Common myeloid progenitor, CD34-positive (primary cell): ENCODE data around the gene SUCNR1.
"Not testable (repeated sequence)": the region's sequence is repeated elsewhere in the genome, so short reads cannot be mapped to it uniquely, and the experiment has no call there.

Experiments
- CTCF ChIA-PET: fragments of 350-600 bp; sonication (Branson Sonifier 250); formaldehyde crosslinking; loops from one replicate; lab custom pipeline; 2021; ENCODE audit warnings: antibody characterized with exemption; lab: Charles Lee
- POLR2A ChIA-PET: fragments of 350-600 bp; sonication (Branson Sonifier 250); formaldehyde crosslinking; loops from one replicate; lab custom pipeline; 2021; ENCODE audit warnings: antibody characterized with exemption; lab: Charles Lee
- DNase-seq, 3 donors: peaks; one replicate each; pipeline versions ENCODE4 v3.0.0 to v3.0.0-alpha.2; 2013
- H3K27ac ChIP-seq, 2 experiments: 1 replicate in 1 of 2; 2 replicates in 1 of 2; pipeline ENCODE4 v1.7.0; 2013; ENCODE audit warnings: inconsistent platforms in 2 of 2, low read length in 2 of 2, mild to moderate bottlenecking in 2 of 2, low read depth in 1 of 2, moderate library complexity in 1 of 2; ENCODE audit not compliant: severe bottlenecking in 2 of 2, insufficient read depth in 1 of 2, poor library complexity in 1 of 2
- H3K27me3 ChIP-seq, 5 experiments: replicated peaks in 2 of 5; 1 replicate in 3 of 5; 2 replicates in 2 of 5; pipeline versions ENCODE4 v1.6.1 to v1.7.0; 2013; ENCODE audit warnings: low read length in 4 of 5, mild to moderate bottlenecking in 2 of 5, moderate library complexity in 2 of 5, inconsistent platforms in 1 of 5; ENCODE audit not compliant: insufficient read depth in 5 of 5, control insufficient read depth in 4 of 5
- H3K36me3 ChIP-seq, 4 experiments: 1 replicate in 2 of 4; 2 replicates in 2 of 4; pipeline versions ENCODE4 v1.6.1 to v1.7.0; 2013; ENCODE audit warnings: low read length in 3 of 4, control low read depth in 1 of 4, mild to moderate bottlenecking in 1 of 4; ENCODE audit not compliant: control insufficient read depth in 4 of 4, insufficient read depth in 4 of 4
- H3K4me1 ChIP-seq, 4 experiments: 1 replicate in 3 of 4; 2 replicates in 1 of 4; pipeline versions ENCODE4 v1.6.1 to v1.7.1; 2013; ENCODE audit warnings: low read length in 3 of 4, mild to moderate bottlenecking in 3 of 4, control low read depth in 1 of 4, inconsistent platforms in 1 of 4, moderate library complexity in 1 of 4; ENCODE audit not compliant: control insufficient read depth in 4 of 4, insufficient read depth in 4 of 4; ENCODE audit errors: control extremely low read depth in 1 of 4
- H3K4me3 ChIP-seq, 7 experiments: 1 replicate in 4 of 7; 2 replicates in 3 of 7; pipeline versions ENCODE4 v1.5.1 to v1.7.0; 2013; ENCODE audit warnings: mild to moderate bottlenecking in 7 of 7, low read length in 6 of 7, moderate library complexity in 6 of 7, inconsistent platforms in 2 of 7, low read depth in 2 of 7, control low read depth in 1 of 7; ENCODE audit not compliant: insufficient read depth in 4 of 7, control insufficient read depth in 1 of 7; ENCODE audit errors: extremely low read depth in 1 of 7
- H3K9me3 ChIP-seq, 5 experiments: 1 replicate in 4 of 5; 2 replicates in 1 of 5; pipeline versions ENCODE4 v1.6.1 to v1.7.1; 2013; ENCODE audit warnings: low read length in 4 of 5, mild to moderate bottlenecking in 2 of 5, inconsistent platforms in 1 of 5, low read depth in 1 of 5, moderate library complexity in 1 of 5; ENCODE audit not compliant: control insufficient read depth in 4 of 5, insufficient read depth in 2 of 5; ENCODE audit errors: control extremely low read depth in 1 of 5
- WGBS: methylation state at CpG from one replicate; pipeline ENCODE4 v1.1.5; 2013; ENCODE audit not compliant: insufficient coverage; 5-methylcytosine and 5-hydroxymethylcytosine counted together

Gene SUCNR1

DNA sequence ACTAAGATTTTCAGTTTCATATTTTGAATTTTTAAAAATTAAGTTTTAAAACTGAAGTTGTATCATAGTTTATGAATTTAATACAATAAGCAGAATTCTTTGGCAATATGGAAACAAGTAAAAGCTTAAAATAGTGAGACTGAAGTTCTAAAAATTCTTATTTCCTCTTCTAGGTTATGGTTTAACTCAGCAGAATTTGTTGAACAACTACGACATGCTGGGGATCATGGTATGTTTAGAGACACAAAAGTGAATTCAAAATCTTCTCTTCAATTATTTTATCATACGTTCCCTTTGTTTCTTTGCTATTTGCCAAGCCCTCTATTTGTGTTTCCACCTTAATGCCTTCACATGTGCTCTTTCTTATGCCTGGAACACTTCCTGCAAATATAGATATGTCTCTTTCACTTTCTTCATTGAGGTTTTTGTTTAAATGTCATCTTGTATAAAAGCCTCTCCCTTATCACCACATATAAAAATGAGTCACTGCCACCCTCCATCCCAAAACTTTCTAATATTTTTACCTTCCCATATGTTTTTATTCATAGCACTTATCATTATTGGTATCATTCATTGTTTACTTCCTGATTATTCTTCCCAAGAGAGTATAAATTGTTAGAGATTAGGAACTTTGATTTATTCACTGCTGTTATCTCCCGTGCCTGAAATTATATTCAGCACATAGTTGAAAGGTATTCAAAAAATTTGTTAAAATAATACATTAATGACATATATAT is 6.4 kb downstream of the SUCNR1 start:
- DNase-seq: peak in 1 of 3 donors; percentile 38
- Histone ChIP-seq H3K27ac (no peak overlapping the region), H3K9me3 (peaks cover 0 to 14% (median 1%) of the 10 kb centered on the region in 5 experiments), H3K36me3 (peaks cover 0 to 14% (median 1%) of the 10 kb centered on the region in 4 experiments), H3K4me3 (peak overlapping the region in 1 of 7 experiments; percentile 10), H3K27me3 (no peaks in the 10 kb centered on the region), H3K4me1 (peaks cover 12 to 38% (median 22%) of the 10 kb centered on the region in 4 experiments)
- 51% methylated on average over 2 of the region's 3 CpGs for WGBS
- CTCF ChIA-PET: interaction anchor here (1.3 kb wide), 1 partner anchor 8 kb away, joined by 3 read pairs; no protein-coding TSS in a partner anchor
- POLR2A ChIA-PET: no interaction called here

DNA sequence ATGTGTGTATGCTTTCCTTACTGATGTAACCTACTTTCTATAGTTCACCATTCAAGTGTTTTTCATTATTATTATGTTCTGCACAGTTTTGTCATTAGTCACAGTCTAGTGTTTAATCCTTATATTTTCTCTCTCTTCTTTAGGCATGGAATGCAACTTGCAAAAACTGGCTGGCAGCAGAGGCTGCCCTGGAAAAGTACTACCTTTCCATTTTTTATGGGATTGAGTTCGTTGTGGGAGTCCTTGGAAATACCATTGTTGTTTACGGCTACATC is 6.9 kb downstream of the SUCNR1 start:
- no peak overlapping the region for H3K27ac ChIP-seq
- H3K4me1 ChIP-seq: peaks cover 13 to 38% (median 20%) of the 10 kb centered on the region in 4 experiments
- peaks cover 0 to 16% (median 6%) of the 10 kb centered on the region in 5 experiments for H3K9me3 ChIP-seq
- CTCF ChIA-PET: no interaction called here
- no peaks in the 10 kb centered on the region for H3K27me3 ChIP-seq
- POLR2A ChIA-PET: no interaction called here
- no peak for DNase-seq
- 100% methylated on average over 2 of the region's 2 CpGs for WGBS
- H3K36me3 ChIP-seq: peaks cover 0 to 14% (median 1%) of the 10 kb centered on the region in 4 experiments
- no peak overlapping the region for H3K4me3 ChIP-seq

DNA sequence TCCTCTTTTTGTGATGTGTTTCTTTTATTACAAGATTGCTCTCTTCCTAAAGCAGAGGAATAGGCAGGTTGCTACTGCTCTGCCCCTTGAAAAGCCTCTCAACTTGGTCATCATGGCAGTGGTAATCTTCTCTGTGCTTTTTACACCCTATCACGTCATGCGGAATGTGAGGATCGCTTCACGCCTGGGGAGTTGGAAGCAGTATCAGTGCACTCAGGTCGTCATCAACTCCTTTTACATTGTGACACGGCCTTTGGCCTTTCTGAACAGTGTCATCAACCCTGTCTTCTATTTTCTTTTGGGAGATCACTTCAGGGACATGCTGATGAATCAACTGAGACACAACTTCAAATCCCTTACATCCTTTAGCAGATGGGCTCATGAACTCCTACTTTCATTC is 7.7 kb downstream of the SUCNR1 start:
- Histone ChIP-seq H3K4me1 (peaks cover 5 to 39% (median 21%) of the 10 kb centered on the region in 4 experiments), H3K27me3 (no peaks in the 10 kb centered on the region), H3K27ac (no peak overlapping the region), H3K36me3 (peaks cover 0 to 14% (median 1%) of the 10 kb centered on the region in 4 experiments), H3K4me3 (no peak overlapping the region), H3K9me3 (peaks cover 0 to 16% (median 6%) of the 10 kb centered on the region in 5 experiments)
- ChIA-PET CTCF (no interaction called here), POLR2A (no interaction called here)
- WGBS: 100% methylated on average over 6 of the region's 6 CpGs
- DNase-seq: no peak

DNA sequence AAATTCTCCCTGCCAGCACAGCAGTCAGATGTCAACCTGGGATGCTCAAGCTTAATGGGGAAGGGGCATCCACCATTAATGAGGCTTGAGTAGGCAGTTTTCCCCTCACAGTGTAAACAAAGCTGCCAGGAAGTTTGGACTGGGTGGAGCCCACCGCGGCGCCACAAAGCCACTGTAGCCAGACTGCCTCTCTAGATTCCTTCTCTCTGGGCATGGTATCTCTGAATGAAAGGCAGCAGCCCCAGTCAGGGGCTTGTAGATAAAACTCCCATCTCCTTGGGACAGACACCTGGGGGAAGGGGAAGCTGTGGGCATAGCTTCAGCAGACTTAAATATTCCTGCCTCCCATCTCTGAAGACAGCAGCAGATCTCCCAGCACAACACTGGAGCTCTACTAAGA is 12.0 kb downstream of the SUCNR1 start:
- CTCF ChIA-PET: interaction anchor here (1.3 kb wide), 2 partner anchors 9 to 14 kb away, joined by 3 to 4 read pairs; no protein-coding TSS in a partner anchor
- not testable (repeated sequence) for H3K27me3 ChIP-seq, H3K4me3 ChIP-seq, H3K27ac ChIP-seq
- 36% methylated on average over 3 of the region's 3 CpGs for WGBS
- peak; percentile 29 to 84 (median 64) for DNase-seq
- H3K4me1 ChIP-seq: peaks cover 0 to 16% (median 10%) of the 10 kb centered on the region in 4 experiments
- POLR2A ChIA-PET: interaction anchor here (1.3 kb wide), 1 partner anchor 9 kb away, joined by 3 read pairs; no protein-coding TSS in a partner anchor
- peaks cover 0 to 13% (median 1%) of the 10 kb centered on the region in 4 experiments for H3K36me3 ChIP-seq
- H3K9me3 ChIP-seq: peaks cover 0 to 16% (median 6%) of the 10 kb centered on the region in 5 experiments

DNA sequence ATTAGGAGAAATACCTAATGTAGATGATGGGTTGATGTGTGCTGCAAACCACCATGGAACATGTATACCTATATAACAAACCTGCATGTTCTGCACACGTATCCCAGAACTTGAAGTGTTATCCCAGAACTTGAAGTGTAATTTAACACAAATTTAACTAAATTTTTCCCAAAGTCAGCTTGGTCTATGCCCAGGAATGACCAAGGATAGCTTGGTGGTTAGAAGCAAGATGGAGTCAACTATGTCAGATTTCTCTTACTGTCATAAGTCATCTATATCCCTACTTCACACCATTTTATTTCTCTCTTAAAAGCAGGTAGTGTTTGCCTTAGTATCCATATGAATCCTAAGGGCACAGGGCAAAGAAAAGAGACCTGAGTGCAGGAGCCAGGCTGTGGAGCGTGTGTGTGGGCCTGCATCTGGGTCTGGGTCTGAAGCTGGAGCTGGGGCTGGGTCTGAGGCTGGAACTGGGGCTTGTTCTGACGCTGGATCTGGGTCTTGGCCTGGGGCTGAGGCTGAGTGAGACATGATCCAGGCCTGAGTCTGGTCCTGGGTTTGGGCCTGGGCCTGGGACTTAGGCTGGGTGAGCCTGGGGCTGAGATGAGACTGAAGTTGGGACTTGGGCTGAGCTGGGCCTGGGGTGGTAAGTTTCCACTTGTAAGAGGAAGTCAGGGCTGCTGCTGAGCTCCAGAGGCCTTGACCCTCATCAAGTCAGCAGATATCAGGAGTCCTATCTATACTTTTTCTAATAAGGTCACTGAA is 14.2 kb downstream of the SUCNR1 start:
- Histone ChIP-seq H3K4me1 (peaks cover 10 to 26% (median 22%) of the 10 kb centered on the region in 4 experiments), H3K9me3 (peaks cover 0 to 12% (median 4%) of the 10 kb centered on the region in 5 experiments)
- POLR2A ChIA-PET, H3K27ac ChIP-seq, H3K4me3 ChIP-seq, H3K27me3 ChIP-seq, H3K36me3 ChIP-seq, DNase-seq: not testable (repeated sequence)
- CTCF ChIA-PET: interaction anchor here (0.9 to 3.0 kb wide), 3 partner anchors 8 to 31 kb away, joined by 3 to 8 read pairs (median 3); no protein-coding TSS in a partner anchor
- whole genome bisulfite sequencing: no CpG with 5 or more reads among the region's 3 CpGs

DNA sequence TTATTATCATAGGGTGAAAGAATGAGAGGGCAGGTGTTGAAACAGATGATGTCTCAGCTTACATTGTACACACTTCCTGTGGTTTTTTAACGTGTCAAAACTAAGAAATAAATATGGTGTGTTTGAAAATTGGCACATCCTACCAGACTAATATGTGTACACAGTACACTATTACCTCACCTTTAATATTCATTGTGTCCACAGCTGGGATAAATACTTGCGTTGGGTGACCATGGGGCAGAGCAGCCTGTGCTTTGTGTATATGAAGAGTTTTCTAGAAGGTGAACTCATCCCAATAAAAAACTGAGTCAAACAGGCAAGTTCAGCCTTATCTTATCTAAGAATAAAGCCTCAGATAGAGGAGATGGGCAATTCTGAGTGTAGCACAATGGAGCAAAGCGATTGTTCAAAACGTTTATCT is 17.3 kb downstream of the SUCNR1 start:
- CTCF ChIA-PET: interaction anchor here (3.0 kb wide), 1 partner anchor 15 kb away, joined by 8 read pairs; no protein-coding TSS in a partner anchor
- H3K36me3 ChIP-seq: no peaks in the 10 kb centered on the region
- peaks cover 13 to 23% (median 20%) of the 10 kb centered on the region in 4 experiments for H3K4me1 ChIP-seq
- H3K27me3 ChIP-seq: no peaks in the 10 kb centered on the region
- DNase-seq: peak; percentile 40 to 91 (median 84)
- POLR2A ChIA-PET: interaction anchor here (0.7 kb wide), 1 partner anchor 15 kb away, joined by 3 read pairs; no protein-coding TSS in a partner anchor
- peaks cover 0 to 3% (median 0%) of the 10 kb centered on the region in 5 experiments for H3K9me3 ChIP-seq
- H3K27ac ChIP-seq: no peak overlapping the region
- no peak overlapping the region for H3K4me3 ChIP-seq
- WGBS: 89% methylated on average over 3 of the region's 4 CpGs
